ENCODE measurements around the gene CCDC66. TPM values are rescaled to one million over a fixed set of nuclear protein-coding genes. Genes with fewer than 3 reads are reported as not detected.

CCDC66 gene
- total RNA-seq, result 10 to 100 TPM in 3 of 6 donors, 1 to 10 TPM in 3; 7.1 to 15.3 (median 11.0) TPM
- 10 to 100 TPM in 1 of 2 donors, 1 to 10 TPM in 1; 10.0 to 13.4 TPM for polyA plus RNA-seq

- intact Hi-C loops (cut with DNase I), result no loop called here
- peak; percentile 89 to 98 (median 94) for DNase-seq
These were observed at the start of gene CCDC66 for GRCh38 chr3:56556908-56557830. Gene CCDC66, plus strand, starts transcription at chr3:56557175. Its CDS starts 68 bp downstream, at chr3:56557243.

DNA sequence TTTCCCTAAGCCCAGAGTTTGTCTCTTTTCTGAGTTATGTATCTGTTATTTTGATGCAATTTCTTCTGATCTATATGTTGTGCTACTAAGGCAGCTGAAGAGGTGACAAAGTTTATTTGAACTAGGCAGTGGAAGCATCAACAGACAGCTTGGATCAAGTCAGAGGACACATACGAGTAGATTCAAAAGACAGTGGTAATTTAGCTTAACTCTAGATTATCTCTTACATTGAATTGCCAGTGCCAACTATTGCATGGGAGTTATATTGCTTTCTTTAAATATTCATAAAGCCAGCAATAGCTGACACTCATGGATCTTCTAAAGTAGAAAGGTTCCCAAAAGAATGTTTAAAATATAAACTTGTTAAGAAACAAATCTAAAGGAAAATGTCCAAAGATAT lies 37.3 kb upstream of the CCDC66 start:
- no peak overlapping the region for H3K4me3 ChIP-seq
- WGBS, 2 donors, result 44 to 57% methylated on average over 1 of the region's 1 CpG
- no peak for TF ChIP-seq CTCF (IDR thresholded peaks at IDR 0.05)

More at GRCh38 chr3:56556908-56557830, at the start of gene CCDC66:
- FAIRE-seq (no peak), ATAC-seq (peak; percentile 98 to 100 (median 100))
- peaks cover 0 to 8% (median 0%) of the 10 kb centered on the region in 3 donors for H3K36me3 ChIP-seq
- no peaks in the 10 kb centered on the region for H3K9me3 ChIP-seq
- 0% methylated on average over 54 of the region's 54 CpGs for WGBS, 2 donors
- H3K27ac ChIP-seq, result peak within 1 kb of the TSS; percentile 76 to 79 (median 76)
- no peaks in the 10 kb centered on the region for H3K27me3 ChIP-seq
- H3K4me3 ChIP-seq, result peak within 1 kb of the TSS; percentile 55 to 91 (median 70)
- peaks cover 0 to 3% (median 0%) of the 10 kb centered on the region in 3 donors for H3K4me1 ChIP-seq
- TF ChIP-seq CTCF (IDR thresholded peaks at IDR 0.05), result peak; percentile 34 to 60 (median 56)

DNA sequence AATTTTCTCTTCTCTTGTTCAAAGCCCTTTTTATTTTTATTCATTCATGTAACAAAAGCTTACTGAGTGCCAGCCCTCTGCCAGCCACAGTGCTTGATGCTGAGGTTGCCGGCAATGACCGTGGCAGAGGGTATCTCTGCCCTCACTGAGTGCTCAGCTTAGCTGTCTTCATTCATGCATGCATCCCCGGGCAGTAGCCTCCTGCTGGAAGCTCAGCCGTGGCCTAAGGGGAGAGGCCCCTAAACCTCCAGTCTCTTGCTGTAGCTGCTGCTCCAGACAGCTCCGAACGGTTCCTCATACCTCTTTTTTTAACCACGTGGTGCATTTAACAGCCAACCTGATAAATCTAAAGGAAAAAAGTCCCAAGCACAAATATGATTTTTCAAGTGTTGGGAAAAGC lies 34.6 kb upstream of the CCDC66 start:
- intact Hi-C loops (cut with DNase I), result no loop called here
- no peak overlapping the region for H3K4me3 ChIP-seq
- H3K4me1 ChIP-seq, result no peaks in the 10 kb centered on the region
- no peaks in the 10 kb centered on the region for H3K9me3 ChIP-seq
- H3K27me3 ChIP-seq, result no peaks in the 10 kb centered on the region
- FAIRE-seq (no peak), ATAC-seq (no peak), DNase-seq (no peak)
- no peaks in the 10 kb centered on the region for H3K36me3 ChIP-seq
- WGBS, 2 donors, result 50 to 54% methylated on average over 7 of the region's 7 CpGs
- no peak for TF ChIP-seq CTCF (IDR thresholded peaks at IDR 0.05)
- no peak overlapping the region for H3K27ac ChIP-seq

More for the DNA sequence above, 37.3 kb upstream of the CCDC66 start:
- DNase-seq (no peak), FAIRE-seq (no peak), ATAC-seq (no peak)
- Histone ChIP-seq H3K36me3 (no peaks in the 10 kb centered on the region), H3K27ac (no peak overlapping the region), H3K9me3 (no peaks in the 10 kb centered on the region), H3K4me1 (no peaks in the 10 kb centered on the region), H3K27me3 (no peaks in the 10 kb centered on the region)
- intact Hi-C loops (cut with DNase I), result no loop called here

- Histone ChIP-seq H3K9me3 (no peaks in the 10 kb centered on the region), H3K27ac (no peak overlapping the region), H3K27me3 (no peaks in the 10 kb centered on the region), H3K4me3 (no peak overlapping the region), H3K4me1 (no peaks in the 10 kb centered on the region), H3K36me3 (no peaks in the 10 kb centered on the region)
- no peak for TF ChIP-seq CTCF (IDR thresholded peaks at IDR 0.05)
- intact Hi-C loops (cut with DNase I), result no loop called here
- FAIRE-seq (no peak), DNase-seq (no peak), ATAC-seq (no peak)
- WGBS, 2 donors, result 48 to 63% methylated on average over 1 of the region's 1 CpG
These were observed 31.7 kb upstream of the CCDC66 start for GRCh38 chr3:56525291-56525690.

GRCh38 chr3:56536735-56537134 lies 20.2 kb upstream of the CCDC66 start:
- FAIRE-seq (no peak), ATAC-seq (no peak), DNase-seq (no peak)
- Histone ChIP-seq H3K27me3 (peaks cover 0 to 4% (median 0%) of the 10 kb centered on the region in 4 donors), H3K9me3 (no peaks in the 10 kb centered on the region), H3K36me3 (no peaks in the 10 kb centered on the region), H3K4me1 (no peaks in the 10 kb centered on the region), H3K4me3 (no peak overlapping the region), H3K27ac (no peak overlapping the region)
- 40 to 53% methylated on average over 2 of the region's 2 CpGs for WGBS, 2 donors
- intact Hi-C loops (cut with DNase I), result no loop called here
- no peak for TF ChIP-seq CTCF (IDR thresholded peaks at IDR 0.05)

All from pancreas (tissue), 10 donors.